Osteoblast (primary cell): Measurements from ENCODE around the gene LPAR5. TPM values are rescaled to one million over a fixed set of nuclear protein-coding genes. Genes with fewer than 3 reads are reported as not detected.

ENCODE experiments used
- DNase-seq: peaks from one replicate; pipeline ENCODE4 v3.0.0; 2011; ENCODE audit warnings: low spot score, mixed read lengths; ENCODE audit not compliant: insufficient read length; ENCODE audit errors: missing footprints
- H2AFZ ChIP-seq: 2 replicates; pipeline ENCODE4 v1.6.0; 2011; ENCODE audit warnings: mild to moderate bottlenecking, low read length
- H3K27ac ChIP-seq: 2 replicates; pipeline ENCODE4 v1.5.1; 2011; ENCODE audit warnings: mild to moderate bottlenecking, low read depth, low read length, moderate library complexity
- H3K27me3 ChIP-seq: 2 replicates; pipeline ENCODE4 v1.6.0; 2012; ENCODE audit warnings: mild to moderate bottlenecking, control low read depth, inconsistent platforms, low read length, moderate library complexity; ENCODE audit not compliant: insufficient read depth
- H3K36me3 ChIP-seq: 2 replicates; pipeline ENCODE4 v1.5.1; 2011; ENCODE audit warnings: mild to moderate bottlenecking, low read length, control low read depth, moderate library complexity; ENCODE audit not compliant: insufficient read depth
- H3K4me1 ChIP-seq: 2 replicates; pipeline ENCODE4 v1.5.1; 2011; ENCODE audit warnings: mild to moderate bottlenecking, low read length, control low read depth, moderate library complexity; ENCODE audit not compliant: insufficient read depth
- H3K4me2 ChIP-seq: 2 replicates; pipeline ENCODE4 v1.6.0; 2011; ENCODE audit warnings: mild to moderate bottlenecking, low read length; ENCODE audit not compliant: insufficient read depth
- H3K4me3 ChIP-seq: fragments of 200-600 bp; sonication (generic); 3 replicates; pipeline ENCODE4 v1.5.1; 2012; ENCODE audit warnings: mild to moderate bottlenecking, low read length, inconsistent platforms; ENCODE audit not compliant: insufficient read depth
- H3K79me2 ChIP-seq: 2 replicates; pipeline ENCODE4 v1.6.0; 2012; ENCODE audit warnings: mild to moderate bottlenecking, low read length, control low read depth, inconsistent platforms; ENCODE audit not compliant: insufficient read depth
- H3K9me3 ChIP-seq: 2 replicates; pipeline ENCODE4 v1.5.1; 2011; ENCODE audit warnings: low read depth, low read length, control low read depth
- H4K20me1 ChIP-seq: 2 replicates; pipeline ENCODE4 v1.6.0; 2012; ENCODE audit warnings: mild to moderate bottlenecking, low read length, control low read depth; ENCODE audit not compliant: insufficient read depth
- CTCF ChIP-seq: IDR thresholded peaks from 2 replicates; pipeline ENCODE4 v1.5.1; 2011; ENCODE audit warnings: mild to moderate bottlenecking, low read depth, low read length, moderate library complexity; ENCODE audit errors: extremely low read depth
- total RNA-seq: library from RNA; depleted of rRNA; stranded (reverse); fragments of >200 nt; gene quantifications from 2 replicates; pipeline ENCODE4 v1.2.3, GENCODE V29; 2012

LPAR5 gene
- total RNA-seq, 1 donor = not detected

GRCh38 chr12:6574576-6575295, 61.0 kb downstream of the LPAR5 start:
- Histone ChIP-seq H2AFZ (no peak overlapping the region), H3K27me3 (no peaks in the 10 kb centered on the region), H3K4me2 (no peak overlapping the region), H3K27ac (no peak overlapping the region), H3K9me3 (no peaks in the 10 kb centered on the region), H4K20me1 (peaks cover 3% of the 10 kb centered on the region), H3K4me1 (no peaks in the 10 kb centered on the region), H3K79me2 (no peaks in the 10 kb centered on the region), H3K4me3 (no peak overlapping the region), H3K36me3 (peaks cover 90% of the 10 kb centered on the region)
- no peak for TF ChIP-seq CTCF
- peak; percentile 10 for DNase-seq

GRCh38 chr12:6573001-6573400, 62.8 kb downstream of the LPAR5 start:
- H3K36me3 ChIP-seq = peaks cover 88% of the 10 kb centered on the region

DNA sequence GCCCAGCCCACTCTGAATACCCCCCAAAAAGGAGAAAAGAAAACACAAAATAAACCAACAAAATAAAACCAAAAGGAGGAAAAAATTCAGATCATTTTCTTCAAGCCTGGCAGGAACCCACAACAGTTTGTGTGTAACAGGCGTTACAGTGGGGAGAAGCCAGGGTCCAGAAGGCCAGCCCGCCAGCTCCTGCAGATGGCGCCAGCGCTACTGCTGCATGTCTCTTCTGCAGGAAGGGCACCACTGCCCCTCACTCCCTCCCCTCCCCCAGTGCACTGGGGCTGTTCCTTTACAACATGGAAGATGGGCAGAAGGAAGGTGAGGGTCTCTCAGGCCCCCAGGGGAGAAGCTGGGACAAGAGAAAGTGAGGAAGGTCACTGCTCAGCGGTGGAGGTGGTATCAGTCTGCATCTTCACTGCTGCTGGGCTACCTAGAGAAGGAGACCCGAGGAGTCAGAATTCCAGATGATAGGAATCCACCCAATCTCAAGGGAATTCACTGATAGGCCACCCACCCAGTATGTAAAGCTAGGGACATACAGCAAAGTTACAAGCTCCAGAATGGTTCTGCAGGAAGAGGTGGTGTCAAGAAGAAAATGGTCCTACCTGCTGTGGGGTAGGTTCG, 65.4 kb downstream of the LPAR5 start:
- Histone ChIP-seq H3K9me3 (no peaks in the 10 kb centered on the region), H4K20me1 (peaks cover 8% of the 10 kb centered on the region), H2AFZ (no peak overlapping the region), H3K27ac (no peak overlapping the region), H3K4me1 (peaks cover 3% of the 10 kb centered on the region), H3K4me3 (no peak overlapping the region), H3K4me2 (no peak overlapping the region), H3K36me3 (peaks cover 76% of the 10 kb centered on the region), H3K79me2 (peaks cover 33% of the 10 kb centered on the region), H3K27me3 (no peaks in the 10 kb centered on the region)
- DNase-seq = peak; percentile 79
- TF ChIP-seq CTCF = peak; percentile 54

More at GRCh38 chr12:6573001-6573400, 62.8 kb downstream of the LPAR5 start:
- H3K27ac ChIP-seq = no peak overlapping the region
- H4K20me1 ChIP-seq = peaks cover 3% of the 10 kb centered on the region
- H3K27me3 ChIP-seq = no peaks in the 10 kb centered on the region
- no peak overlapping the region for H2AFZ ChIP-seq
- H3K4me2 ChIP-seq = no peak overlapping the region
- H3K4me3 ChIP-seq = no peak overlapping the region
- no peak for DNase-seq
- H3K79me2 ChIP-seq = peaks cover 7% of the 10 kb centered on the region
- H3K4me1 ChIP-seq = peaks cover 3% of the 10 kb centered on the region
- H3K9me3 ChIP-seq = no peaks in the 10 kb centered on the region
- TF ChIP-seq CTCF = no peak

GRCh38 chr12:6569786-6570185, 66.0 kb downstream of the LPAR5 start:
- no peak overlapping the region for H3K4me3 ChIP-seq
- peaks cover 75% of the 10 kb centered on the region for H3K36me3 ChIP-seq
- H3K79me2 ChIP-seq = peaks cover 33% of the 10 kb centered on the region
- no peak for DNase-seq
- no peak overlapping the region for H3K27ac ChIP-seq
- no peaks in the 10 kb centered on the region for H3K27me3 ChIP-seq
- no peak overlapping the region for H2AFZ ChIP-seq
- H3K4me1 ChIP-seq = peaks cover 3% of the 10 kb centered on the region
- H4K20me1 ChIP-seq = peaks cover 8% of the 10 kb centered on the region
- TF ChIP-seq CTCF = no peak
- H3K4me2 ChIP-seq = no peak overlapping the region
- H3K9me3 ChIP-seq = no peaks in the 10 kb centered on the region
